Endodermal cell (in vitro differentiated cells): ENCODE measurements around the gene MIP. TPM values are rescaled to one million over a fixed set of nuclear protein-coding genes. Genes with fewer than 3 reads are reported as not detected.
A peak's percentile ranks its signal among the peaks of the same experiment; 100 is the strongest.

Experiments used
- DNase-seq: peaks from one replicate; pipeline ENCODE4 v3.0.0-alpha.2; 2017
- H3K27ac ChIP-seq: 2 replicates; pipeline ENCODE4 v1.5.1; 2013; ENCODE audit warnings: mild to moderate bottlenecking, low read depth, low read length, moderate library complexity
- H3K27me3 ChIP-seq: 2 replicates; pipeline ENCODE4 v1.6.1; 2013; ENCODE audit warnings: mild to moderate bottlenecking, low read length, moderate library complexity; ENCODE audit not compliant: insufficient read depth, control insufficient read depth, poor library complexity, severe bottlenecking
- H3K36me3 ChIP-seq: 2 replicates; pipeline ENCODE4 v1.7.0; 2013; ENCODE audit warnings: mild to moderate bottlenecking, low read length, moderate library complexity; ENCODE audit not compliant: control insufficient read depth, insufficient read depth
- H3K4me1 ChIP-seq: one replicate; pipeline ENCODE4 v1.7.0; 2013; ENCODE audit warnings: low read length; ENCODE audit not compliant: control insufficient read depth, insufficient read depth
- H3K4me3 ChIP-seq: 2 replicates; pipeline ENCODE4 v1.5.1; 2013; ENCODE audit warnings: mild to moderate bottlenecking, low read length, moderate library complexity
- H3K9ac ChIP-seq: 2 replicates; pipeline ENCODE4 v1.6.1; 2013; ENCODE audit warnings: mild to moderate bottlenecking, low read length, moderate library complexity; ENCODE audit not compliant: poor library complexity, severe bottlenecking; ENCODE audit errors: extremely low read depth
- H3K9me3 ChIP-seq: 2 replicates; pipeline ENCODE4 v1.6.1; 2013; ENCODE audit warnings: mild to moderate bottlenecking, low read length, moderate library complexity; ENCODE audit not compliant: control insufficient read depth
- H3K27ac Mint-ChIP-seq: 2 replicates; pipeline ENCODE4 v1.8.0; 2020; ENCODE audit warnings: mixed read lengths
- H3K27me3 Mint-ChIP-seq: 2 replicates; pipeline ENCODE4 v1.8.0; 2021; ENCODE audit warnings: mild to moderate bottlenecking, mixed read lengths; ENCODE audit not compliant: insufficient read depth
- H3K36me3 Mint-ChIP-seq: 2 replicates; pipeline ENCODE4 v1.8.0; 2020; ENCODE audit warnings: low read depth, mixed read lengths
- H3K4me1 Mint-ChIP-seq: 2 replicates; pipeline ENCODE4 v1.8.0; 2020; ENCODE audit warnings: mixed read lengths
- H3K4me3 Mint-ChIP-seq: 2 replicates; pipeline ENCODE4 v1.8.0; 2020; ENCODE audit warnings: mild to moderate bottlenecking, moderate library complexity, mixed read lengths
- H3K9me3 Mint-ChIP-seq: 2 replicates; pipeline ENCODE4 v1.8.0; 2020; ENCODE audit warnings: mild to moderate bottlenecking, mixed read lengths
- CTCF ChIP-seq: fragments of 200-600 bp; sonication (generic); conservative IDR thresholded peaks from 2 replicates; pipeline ENCODE4 v1.5.0; 2021; ENCODE audit warnings: antibody characterized with exemption, mild to moderate bottlenecking
- WGBS, 2 experiments: methylation state at CpG; one replicate each; pipeline versions ENCODE4 v1.1.5 to v1.1.7; 2013; ENCODE audit warnings: missing lambda C conversion rate in 2 of 2, mixed read lengths in 1 of 2; ENCODE audit not compliant: insufficient coverage in 1 of 2, insufficient read length in 1 of 2; 5-methylcytosine and 5-hydroxymethylcytosine counted together
- total RNA-seq, 2 donors: library from RNA; stranded (reverse); fragmentation: NEBNext Ultra II Directional in 1 of 2; extraction: Animal tissue kit (Norgen Biotek cat#: 25700) in 1 of 2; gene quantifications; 2 replicates in 1 of 2; 3 replicates in 1 of 2; pipeline ENCODE4 v1.2.1, GENCODE V29; 2021

MIP gene
- total RNA-seq, 2 donors from 2014 or later, result not detected

- Histone ChIP-seq H3K9ac (no peak overlapping the region), H3K9me3 (no peaks in the 10 kb centered on the region), H3K27ac (no peak overlapping the region), H3K4me1 (no peaks in the 10 kb centered on the region), H3K36me3 (peaks cover 51% of the 10 kb centered on the region), H3K27me3 (no peaks in the 10 kb centered on the region), H3K4me3 (no peak overlapping the region)
- WGBS, 2 experiments, result 93 to 95% methylated on average over 8 to 11 of the region's 11 CpGs
- H3K27me3 Mint-ChIP-seq, result no peaks in the 10 kb centered on the region
- TF ChIP-seq CTCF, result no peak
- no peak for DNase-seq
- H3K4me1 Mint-ChIP-seq, result no peaks in the 10 kb centered on the region
- no peak overlapping the region for H3K4me3 Mint-ChIP-seq
- H3K9me3 Mint-ChIP-seq, result no peaks in the 10 kb centered on the region
- peaks cover 58% of the 10 kb centered on the region for H3K36me3 Mint-ChIP-seq
- H3K27ac Mint-ChIP-seq, result no peak overlapping the region
Measured at GRCh38 chr12:56417739-56418138, 36.7 kb downstream of the MIP start.

- no peak for DNase-seq
- Histone ChIP-seq H3K36me3 (peaks cover 25% of the 10 kb centered on the region), H3K4me3 (no peak overlapping the region), H3K27me3 (no peaks in the 10 kb centered on the region), H3K9ac (no peak overlapping the region), H3K9me3 (no peaks in the 10 kb centered on the region), H3K4me1 (no peaks in the 10 kb centered on the region), H3K27ac (no peak overlapping the region)
- WGBS, 2 experiments, result 94 to 100% methylated on average over 3 of the region's 3 CpGs
- Mint-ChIP-seq H3K4me3 (no peak overlapping the region), H3K4me1 (no peaks in the 10 kb centered on the region), H3K36me3 (peaks cover 33% of the 10 kb centered on the region), H3K27ac (no peak overlapping the region), H3K9me3 (no peaks in the 10 kb centered on the region), H3K27me3 (no peaks in the 10 kb centered on the region)
- no peak for TF ChIP-seq CTCF
Measured at GRCh38 chr12:56414401-56414800, 40.1 kb downstream of the MIP start.

GRCh38 chr12:56413392-56413791 is 41.1 kb downstream of the MIP start:
- peaks cover 24% of the 10 kb centered on the region for H3K36me3 Mint-ChIP-seq
- no peak overlapping the region for H3K4me3 Mint-ChIP-seq
- Histone ChIP-seq H3K27me3 (no peaks in the 10 kb centered on the region), H3K4me3 (no peak overlapping the region), H3K4me1 (no peaks in the 10 kb centered on the region), H3K36me3 (peaks cover 17% of the 10 kb centered on the region), H3K27ac (no peak overlapping the region), H3K9me3 (no peaks in the 10 kb centered on the region), H3K9ac (no peak overlapping the region)
- H3K27me3 Mint-ChIP-seq, result no peaks in the 10 kb centered on the region
- no peak overlapping the region for H3K27ac Mint-ChIP-seq
- no peak for TF ChIP-seq CTCF
- 90% methylated on average over 4 to 7 of the region's 7 CpGs for WGBS, 2 experiments
- no peaks in the 10 kb centered on the region for H3K9me3 Mint-ChIP-seq
- H3K4me1 Mint-ChIP-seq, result no peaks in the 10 kb centered on the region
- DNase-seq, result peak; percentile 67
